ENCODE results near the gene ZC3H4. TPM values are rescaled to one million over a fixed set of nuclear protein-coding genes. Genes with fewer than 3 reads are reported as not detected.

ZC3H4 gene
- total and polyA plus RNA-seq, 12 donors, result 5.7 to 45.0 (median 23.6) TPM

GRCh38 chr19:47068876-47069406 is 44.6 kb downstream of the ZC3H4 start:
- intact Hi-C loops (cut with DNase I), result loop anchor here in 1 of 2 donors (2.0 kb wide), 1 partner anchor 66 kb away; no protein-coding TSS in a partner anchor
- 87 to 95% (median 90%) methylated on average over 9 to 18 of the region's 18 CpGs for WGBS, 4 donors

GRCh38 chr19:47068246-47068645 is 45.3 kb downstream of the ZC3H4 start:
- Histone ChIP-seq H3K27ac (no peak overlapping the region), H3K4me3 (no peak overlapping the region), H3K4me1 (replicated peaks in 1 of 2) (no peaks in the 10 kb centered on the region), H3K9me3 (replicated peaks in 1 of 3) (no peaks in the 10 kb centered on the region), H3K27me3 (no peaks in the 10 kb centered on the region), H3K36me3 (replicated peaks in 1 of 2) (peaks cover 0 to 84% of the 10 kb centered on the region in 2 donors)
- DNase-seq, result no peak
- intact Hi-C loops (cut with DNase I), result loop anchor here in 1 of 2 donors (2.0 kb wide), 1 partner anchor 65 kb away; no protein-coding TSS in a partner anchor
- WGBS, 4 donors, result 80 to 92% (median 87%) methylated on average over 4 to 8 of the region's 8 CpGs
- TF ChIP-seq POLR2A (IDR thresholded peaks at IDR 0.05), result no peak
- TF ChIP-seq CTCF (IDR thresholded peaks at IDR 0.05), result no peak

More at GRCh38 chr19:47068876-47069406, 44.6 kb downstream of the ZC3H4 start:
- H3K36me3 ChIP-seq (replicated peaks in 1 of 2), result peaks cover 0 to 88% of the 10 kb centered on the region in 2 donors
- H3K9me3 ChIP-seq (replicated peaks in 1 of 3), result no peaks in the 10 kb centered on the region
- no peaks in the 10 kb centered on the region for H3K4me1 ChIP-seq (replicated peaks in 1 of 2)
- H3K27me3 ChIP-seq, result no peaks in the 10 kb centered on the region
- no peak overlapping the region for H3K4me3 ChIP-seq
- H3K27ac ChIP-seq, result no peak overlapping the region
- TF ChIP-seq CTCF (IDR thresholded peaks at IDR 0.05) (no peak), POLR2A (IDR thresholded peaks at IDR 0.05) (no peak)
- DNase-seq, result no peak

- intact Hi-C loops (cut with DNase I), result no loop called here
- Histone ChIP-seq H3K27ac (no peak overlapping the region), H3K4me3 (no peak overlapping the region), H3K9me3 (replicated peaks in 1 of 3) (no peaks in the 10 kb centered on the region), H3K4me1 (replicated peaks in 1 of 2) (no peaks in the 10 kb centered on the region), H3K27me3 (no peaks in the 10 kb centered on the region), H3K36me3 (replicated peaks in 1 of 2) (peaks cover 0 to 75% of the 10 kb centered on the region in 2 donors)
- 88 to 94% (median 92%) methylated on average over 20 to 36 of the region's 36 CpGs for WGBS, 4 donors
- no peak for TF ChIP-seq CTCF (IDR thresholded peaks at IDR 0.05)
- no peak for TF ChIP-seq POLR2A (IDR thresholded peaks at IDR 0.05)
- no peak for DNase-seq
Measured at GRCh38 chr19:47067215-47067847, 46.2 kb downstream of the ZC3H4 start.

GRCh38 chr19:47066376-47067214 is 47.0 kb downstream of the ZC3H4 start:
- Histone ChIP-seq H3K36me3 (replicated peaks in 1 of 2) (peaks cover 0 to 69% of the 10 kb centered on the region in 2 donors), H3K27ac (no peak overlapping the region), H3K4me1 (replicated peaks in 1 of 2) (no peaks in the 10 kb centered on the region), H3K9me3 (replicated peaks in 1 of 3) (no peaks in the 10 kb centered on the region), H3K4me3 (no peak overlapping the region), H3K27me3 (no peaks in the 10 kb centered on the region)
- TF ChIP-seq POLR2A (IDR thresholded peaks at IDR 0.05), result no peak
- no peak for TF ChIP-seq CTCF (IDR thresholded peaks at IDR 0.05)
- intact Hi-C loops (cut with DNase I), result no loop called here
- WGBS, 4 donors, result 86 to 93% (median 91%) methylated on average over 18 to 61 of the region's 61 CpGs
- DNase-seq, result no peak

Data from adrenal gland (tissue), 12 donors.